Testis (tissue), 3 donors: ENCODE results near the gene HTR3A. TPM values are rescaled to one million over a fixed set of nuclear protein-coding genes. Genes with fewer than 3 reads are reported as not detected.

Experiments
- DNase-seq: peaks from one replicate; pipeline ENCODE4 v3.0.0-alpha.2; 2019
- H3K27ac ChIP-seq, 2 donors: fragments of 200-600 bp; sonication (generic); one replicate each; pipeline ENCODE4 v1.5.1; 2019
- H3K27me3 ChIP-seq: fragments of 200-600 bp; sonication (generic); one replicate; pipeline ENCODE4 v1.5.1; 2019
- H3K36me3 ChIP-seq: fragments of 200-600 bp; sonication (generic); one replicate; pipeline ENCODE4 v1.5.1; 2017; ENCODE audit warnings: low read depth; ENCODE audit errors: missing control alignments
- H3K4me1 ChIP-seq: fragments of 200-600 bp; sonication (generic); one replicate; pipeline ENCODE4 v1.5.1; 2019
- H3K4me3 ChIP-seq, 2 donors: fragments of 200-600 bp; sonication (generic); one replicate each; pipeline ENCODE4 v1.5.1; 2017 to 2019
- H3K9me3 ChIP-seq: fragments of 200-600 bp; sonication (generic); one replicate; pipeline ENCODE4 v1.5.1; 2017
- POLR2A ChIP-seq: fragments of 450-650 bp; IDR thresholded peaks from one replicate; pipeline ENCODE4 v1.6.1; 2017; ENCODE audit warnings: antibody characterized with exemption, mild to moderate bottlenecking, moderate library complexity
- WGBS, 2 donors: methylation state at CpG; one replicate each; pipeline ENCODE4 v1.1.5; 2018; 5-methylcytosine and 5-hydroxymethylcytosine counted together
- intact Hi-C: fragments of 100-400 bp; cut with DNase I; formaldehyde crosslinking; loops from one replicate; pipeline ENCODE4 v1.15.1; 2023; ENCODE audit warnings: low total_unique reads
- polyA plus RNA-seq: library from polyadenylated mRNA; stranded (reverse); fragments of 350-450 nt; fragmentation: Illumina TruSeq; extraction: RNeasy Lipid Tissue Mini Kit (QIAGEN cat#74804); gene quantifications from one replicate; pipeline ENCODE4 v1.2.3, GENCODE V29; 2014; ENCODE audit warnings: low read depth, low replicate concordance; ENCODE audit not compliant: insufficient read depth
- total RNA-seq, 2 donors: library from RNA; depleted of rRNA; stranded (reverse); fragments of >200 nt; gene quantifications; one replicate each; pipeline ENCODE4 v1.2.3, GENCODE V29; 2016
- TF ChIP-seq, protein P1 (sequence below), 3 experiments: fragments of 450-650 bp in 2 of 3; fragments of 200-600 bp in 1 of 3; sonication (generic) in 1 of 3; IDR thresholded peaks; one replicate each; pipeline ENCODE4 v1.5.1; 2016 to 2019; ENCODE audit warnings: antibody characterized with exemption in 3 of 3, mild to moderate bottlenecking in 2 of 3, moderate library complexity in 1 of 3

Gene HTR3A
- total and polyA plus RNA-seq, 3 donors from 2014 or later, result 0.29 to 0.81 (median 0.39) TPM

- Histone ChIP-seq H3K4me1 (no peaks in the 10 kb centered on the region), H3K27ac (no peak overlapping the region), H3K36me3 (no peaks in the 10 kb centered on the region), H3K9me3 (no peaks in the 10 kb centered on the region), H3K4me3 (no peak overlapping the region), H3K27me3 (no peaks in the 10 kb centered on the region)
- TF ChIP-seq, protein P1, sequence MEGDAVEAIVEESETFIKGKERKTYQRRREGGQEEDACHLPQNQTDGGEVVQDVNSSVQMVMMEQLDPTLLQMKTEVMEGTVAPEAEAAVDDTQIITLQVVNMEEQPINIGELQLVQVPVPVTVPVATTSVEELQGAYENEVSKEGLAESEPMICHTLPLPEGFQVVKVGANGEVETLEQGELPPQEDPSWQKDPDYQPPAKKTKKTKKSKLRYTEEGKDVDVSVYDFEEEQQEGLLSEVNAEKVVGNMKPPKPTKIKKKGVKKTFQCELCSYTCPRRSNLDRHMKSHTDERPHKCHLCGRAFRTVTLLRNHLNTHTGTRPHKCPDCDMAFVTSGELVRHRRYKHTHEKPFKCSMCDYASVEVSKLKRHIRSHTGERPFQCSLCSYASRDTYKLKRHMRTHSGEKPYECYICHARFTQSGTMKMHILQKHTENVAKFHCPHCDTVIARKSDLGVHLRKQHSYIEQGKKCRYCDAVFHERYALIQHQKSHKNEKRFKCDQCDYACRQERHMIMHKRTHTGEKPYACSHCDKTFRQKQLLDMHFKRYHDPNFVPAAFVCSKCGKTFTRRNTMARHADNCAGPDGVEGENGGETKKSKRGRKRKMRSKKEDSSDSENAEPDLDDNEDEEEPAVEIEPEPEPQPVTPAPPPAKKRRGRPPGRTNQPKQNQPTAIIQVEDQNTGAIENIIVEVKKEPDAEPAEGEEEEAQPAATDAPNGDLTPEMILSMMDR (IDR thresholded peaks at IDR 0.05), result no peak
- TF ChIP-seq POLR2A, result no peak
- 70 to 77% methylated on average over 6 to 15 of the region's 15 CpGs for WGBS, 2 donors
- no peak for DNase-seq
- intact Hi-C loops, result loop anchor here (10.0 kb wide), 1 partner anchor 765 kb away; no protein-coding TSS in a partner anchor
These were observed 14.5 kb downstream of the HTR3A start for GRCh38 chr11:113989381-113989780.

DNA sequence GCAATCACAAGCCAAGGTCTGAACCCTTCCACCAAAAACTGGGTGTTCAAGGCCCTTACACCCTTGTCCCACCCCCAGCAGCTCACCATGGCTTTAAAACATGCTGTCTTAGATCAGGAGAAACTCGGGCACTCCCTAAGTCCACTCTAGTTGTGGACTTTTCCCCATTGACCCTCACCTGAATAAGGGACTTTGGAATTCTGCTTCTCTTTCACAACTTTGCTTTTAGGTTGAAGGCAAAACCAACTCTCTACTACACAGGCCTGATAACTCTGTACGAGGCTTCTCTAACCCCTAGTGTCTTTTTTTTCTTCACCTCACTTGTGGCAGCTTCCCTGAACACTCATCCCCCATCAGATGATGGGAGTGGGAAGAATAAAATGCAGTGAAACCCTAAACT lies 15.0 kb downstream of the HTR3A start:
- 61 to 68% methylated on average over 2 of the region's 2 CpGs for WGBS, 2 donors
- no peak for TF ChIP-seq POLR2A
- TF ChIP-seq, protein P1 (IDR thresholded peaks at IDR 0.05), result no peak
- intact Hi-C loops, result loop anchor here (10.0 kb wide), 1 partner anchor 765 kb away; no protein-coding TSS in a partner anchor

DNA sequence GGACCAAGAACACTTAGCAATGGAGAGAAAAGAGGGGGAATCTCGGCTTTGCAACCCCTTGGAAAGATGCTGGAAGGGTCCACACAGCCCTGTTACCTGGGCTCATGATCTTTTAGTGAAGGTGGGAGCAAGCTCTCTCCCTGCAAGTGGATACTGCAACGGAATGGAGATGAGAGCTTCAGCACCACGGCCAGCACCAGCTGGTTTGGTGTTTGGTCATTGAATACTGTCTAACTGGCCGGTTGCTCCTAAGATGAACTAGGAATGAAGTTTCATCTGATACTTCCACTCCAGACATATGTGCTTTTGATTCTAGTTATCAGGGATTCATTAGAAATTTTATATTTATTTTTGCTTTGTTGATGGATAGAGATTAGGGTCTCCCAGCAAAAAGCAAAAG lies 16.3 kb downstream of the HTR3A start:
- no peak for TF ChIP-seq POLR2A
- TF ChIP-seq, protein P1 (IDR thresholded peaks at IDR 0.05), result no peak
- DNase-seq, result peak; percentile 47
- WGBS, 2 donors, result 19 to 28% methylated on average over 4 of the region's 4 CpGs
- H3K27me3 ChIP-seq, result no peaks in the 10 kb centered on the region
- no peaks in the 10 kb centered on the region for H3K36me3 ChIP-seq
- H3K4me3 ChIP-seq, result no peak overlapping the region
- H3K9me3 ChIP-seq, result no peaks in the 10 kb centered on the region
- H3K27ac ChIP-seq, result no peak overlapping the region
- intact Hi-C loops, result no loop called here
- H3K4me1 ChIP-seq, result no peaks in the 10 kb centered on the region

More for the DNA sequence above, 15.0 kb downstream of the HTR3A start:
- no peak overlapping the region for H3K4me3 ChIP-seq
- H3K27me3 ChIP-seq, result no peaks in the 10 kb centered on the region
- no peak overlapping the region for H3K27ac ChIP-seq
- H3K36me3 ChIP-seq, result no peaks in the 10 kb centered on the region
- no peak for DNase-seq
- H3K9me3 ChIP-seq, result no peaks in the 10 kb centered on the region
- H3K4me1 ChIP-seq, result no peaks in the 10 kb centered on the region

- no peak overlapping the region for H3K4me3 ChIP-seq
- no peaks in the 10 kb centered on the region for H3K27me3 ChIP-seq
- H3K9me3 ChIP-seq, result no peaks in the 10 kb centered on the region
- no peak for DNase-seq
- intact Hi-C loops, result no loop called here
- TF ChIP-seq, protein P1 (IDR thresholded peaks at IDR 0.05), result no peak
- TF ChIP-seq POLR2A, result no peak
- H3K36me3 ChIP-seq, result no peaks in the 10 kb centered on the region
- H3K4me1 ChIP-seq, result no peaks in the 10 kb centered on the region
- 56 to 58% methylated on average over 7 of the region's 7 CpGs for WGBS, 2 donors
- H3K27ac ChIP-seq, result no peak overlapping the region
These were observed 17.0 kb downstream of the HTR3A start for GRCh38 chr11:113991718-113992458.
